HepG2 (cell line): ENCODE results near the gene NATD1.

Experiments
- GATAD2A ChIP-seq: IDR thresholded peaks from 2 replicates; pipeline ENCODE4 v1.6.1; 2016
- NCOA2 ChIP-seq: sonication (generic); formaldehyde crosslinking; IDR thresholded peaks from 2 replicates; pipeline ENCODE4 v1.8.0; 2022; ENCODE audit warnings: inconsistent platforms
- PHF5A ChIP-seq: IDR thresholded peaks from one replicate; pipeline ENCODE4 v1.6.1; 2018; ENCODE audit warnings: low read depth, missing genetic modification reagents; ENCODE audit not compliant: unreplicated experiment
- SRSF9 ChIP-seq: fragments of 200-400 bp; formaldehyde crosslinking; IDR thresholded peaks from 2 replicates; pipeline ENCODE4 v1.6.1; 2018; ENCODE audit warnings: borderline replicate concordance, mild to moderate bottlenecking, low read depth, low read length; ENCODE audit not compliant: insufficient read depth, poor library complexity, severe bottlenecking
- TOPORS ChIP-seq: sonication (generic); formaldehyde crosslinking; IDR thresholded peaks from 2 replicates; pipeline ENCODE4 v1.8.0; 2023; ENCODE audit warnings: mild to moderate bottlenecking, missing genetic modification reagents
- ZNF530 ChIP-seq: sonication (generic); formaldehyde crosslinking; IDR thresholded peaks from 2 replicates; pipeline ENCODE4 v1.5.0; 2020; ENCODE audit warnings: low read depth, mild to moderate bottlenecking, missing genetic modification reagents
- ZNF543 ChIP-seq: sonication (generic); formaldehyde crosslinking; IDR thresholded peaks from 2 replicates; pipeline ENCODE4 v1.4.0; 2020; ENCODE audit warnings: mild to moderate bottlenecking, missing genetic modification reagents
- TF ChIP-seq, protein P1 (sequence below): sonication (generic); formaldehyde crosslinking; IDR thresholded peaks from 2 replicates; pipeline ENCODE4 v1.4.0; 2020; ENCODE audit warnings: missing genetic modification reagents

DNA sequence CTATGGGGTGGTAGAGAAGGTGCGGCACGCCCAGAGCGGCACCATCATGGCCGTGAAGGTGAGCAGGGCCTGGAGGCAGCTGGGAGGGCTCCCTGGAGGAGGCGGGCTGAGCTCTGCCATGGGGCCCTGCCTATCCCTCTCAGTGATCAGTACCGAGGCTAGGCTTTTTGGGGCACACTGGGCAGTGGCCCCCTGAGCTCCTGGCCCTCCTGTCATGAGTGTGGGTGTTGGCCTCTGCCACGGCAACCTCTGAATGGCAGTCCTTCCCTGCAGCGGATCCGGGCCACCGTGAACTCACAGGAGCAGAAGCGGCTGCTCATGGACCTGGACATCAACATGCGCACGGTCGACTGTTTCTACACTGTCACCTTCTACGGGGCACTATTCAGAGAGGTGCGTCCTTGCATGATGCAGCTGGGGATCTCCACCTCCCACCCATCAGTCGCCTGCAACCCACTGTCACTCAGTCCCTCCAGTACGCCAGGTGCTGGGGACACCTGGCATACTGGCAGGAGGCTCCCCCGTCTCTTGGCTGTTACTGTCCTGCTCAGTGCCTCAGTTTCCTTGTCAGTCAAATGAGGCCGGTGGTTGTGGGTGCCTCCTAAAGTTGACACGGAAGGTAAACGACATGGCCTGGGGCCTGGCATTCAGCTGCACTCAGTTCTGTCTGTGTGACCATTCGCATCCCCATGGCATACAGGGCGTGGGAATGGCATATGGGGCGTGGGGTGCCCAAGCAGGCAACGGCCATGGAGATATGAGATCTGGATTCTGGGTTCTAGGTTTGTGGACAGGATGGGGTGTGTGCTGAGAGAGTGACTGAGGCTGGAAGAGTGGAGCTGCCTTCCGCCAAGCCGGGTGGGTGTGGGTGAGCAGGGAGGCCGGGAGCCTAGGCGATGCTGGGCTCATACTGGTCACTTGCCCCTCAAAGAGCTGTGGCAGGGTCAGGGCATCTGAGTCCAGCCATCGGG is 47.7 kb upstream of the NATD1 start:
- TF ChIP-seq TOPORS (CRISPR knock-in tag) (no peak), PHF5A (CRISPR knock-in tag) (no peak), ZNF543 (CRISPR knock-in tag) (no peak), GATAD2A (CRISPR knock-in tag) (no peak), ZNF530 (CRISPR knock-in tag) (no peak), NCOA2 (CRISPR knock-in tag) (no peak), SRSF9 (no peak)
- TF ChIP-seq, protein P1, sequence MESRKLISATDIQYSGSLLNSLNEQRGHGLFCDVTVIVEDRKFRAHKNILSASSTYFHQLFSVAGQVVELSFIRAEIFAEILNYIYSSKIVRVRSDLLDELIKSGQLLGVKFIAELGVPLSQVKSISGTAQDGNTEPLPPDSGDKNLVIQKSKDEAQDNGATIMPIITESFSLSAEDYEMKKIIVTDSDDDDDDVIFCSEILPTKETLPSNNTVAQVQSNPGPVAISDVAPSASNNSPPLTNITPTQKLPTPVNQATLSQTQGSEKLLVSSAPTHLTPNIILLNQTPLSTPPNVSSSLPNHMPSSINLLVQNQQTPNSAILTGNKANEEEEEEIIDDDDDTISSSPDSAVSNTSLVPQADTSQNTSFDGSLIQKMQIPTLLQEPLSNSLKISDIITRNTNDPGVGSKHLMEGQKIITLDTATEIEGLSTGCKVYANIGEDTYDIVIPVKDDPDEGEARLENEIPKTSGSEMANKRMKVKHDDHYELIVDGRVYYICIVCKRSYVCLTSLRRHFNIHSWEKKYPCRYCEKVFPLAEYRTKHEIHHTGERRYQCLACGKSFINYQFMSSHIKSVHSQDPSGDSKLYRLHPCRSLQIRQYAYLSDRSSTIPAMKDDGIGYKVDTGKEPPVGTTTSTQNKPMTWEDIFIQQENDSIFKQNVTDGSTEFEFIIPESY (CRISPR knock-in tag), result no peak
